ENCODE measurements around the gene MKX. TPM values are rescaled to one million over a fixed set of nuclear protein-coding genes. Genes with fewer than 3 reads are reported as not detected.

Gene MKX
- total RNA-seq, 3 donors from 2014 or later: 1.4 to 2.3 (median 1.8) TPM

GRCh38 chr10:27680691-27681605 is 64.7 kb downstream of the MKX start:
- H3K4me3 ChIP-seq: no peak overlapping the region
- H3K4me1 ChIP-seq: no peaks in the 10 kb centered on the region
- no peaks in the 10 kb centered on the region for H3K27me3 ChIP-seq
- H3K36me3 ChIP-seq: no peaks in the 10 kb centered on the region
- no peak overlapping the region for H3K27ac ChIP-seq
- no peaks in the 10 kb centered on the region for H3K9me3 ChIP-seq
- DNase-seq (ENCODE audit: low spot score in 2 of 2): no peak
- intact Hi-C loops (cut with DNase I; ENCODE audit: low total_unique reads): no loop called here
- TF ChIP-seq POLR2A (IDR thresholded peaks at IDR 0.05) (no peak), POLR2AphosphoS5 (IDR thresholded peaks at IDR 0.05) (no peak)
- TF ChIP-seq, protein P1, sequence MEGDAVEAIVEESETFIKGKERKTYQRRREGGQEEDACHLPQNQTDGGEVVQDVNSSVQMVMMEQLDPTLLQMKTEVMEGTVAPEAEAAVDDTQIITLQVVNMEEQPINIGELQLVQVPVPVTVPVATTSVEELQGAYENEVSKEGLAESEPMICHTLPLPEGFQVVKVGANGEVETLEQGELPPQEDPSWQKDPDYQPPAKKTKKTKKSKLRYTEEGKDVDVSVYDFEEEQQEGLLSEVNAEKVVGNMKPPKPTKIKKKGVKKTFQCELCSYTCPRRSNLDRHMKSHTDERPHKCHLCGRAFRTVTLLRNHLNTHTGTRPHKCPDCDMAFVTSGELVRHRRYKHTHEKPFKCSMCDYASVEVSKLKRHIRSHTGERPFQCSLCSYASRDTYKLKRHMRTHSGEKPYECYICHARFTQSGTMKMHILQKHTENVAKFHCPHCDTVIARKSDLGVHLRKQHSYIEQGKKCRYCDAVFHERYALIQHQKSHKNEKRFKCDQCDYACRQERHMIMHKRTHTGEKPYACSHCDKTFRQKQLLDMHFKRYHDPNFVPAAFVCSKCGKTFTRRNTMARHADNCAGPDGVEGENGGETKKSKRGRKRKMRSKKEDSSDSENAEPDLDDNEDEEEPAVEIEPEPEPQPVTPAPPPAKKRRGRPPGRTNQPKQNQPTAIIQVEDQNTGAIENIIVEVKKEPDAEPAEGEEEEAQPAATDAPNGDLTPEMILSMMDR (IDR thresholded peaks at IDR 0.05): no peak

DNA sequence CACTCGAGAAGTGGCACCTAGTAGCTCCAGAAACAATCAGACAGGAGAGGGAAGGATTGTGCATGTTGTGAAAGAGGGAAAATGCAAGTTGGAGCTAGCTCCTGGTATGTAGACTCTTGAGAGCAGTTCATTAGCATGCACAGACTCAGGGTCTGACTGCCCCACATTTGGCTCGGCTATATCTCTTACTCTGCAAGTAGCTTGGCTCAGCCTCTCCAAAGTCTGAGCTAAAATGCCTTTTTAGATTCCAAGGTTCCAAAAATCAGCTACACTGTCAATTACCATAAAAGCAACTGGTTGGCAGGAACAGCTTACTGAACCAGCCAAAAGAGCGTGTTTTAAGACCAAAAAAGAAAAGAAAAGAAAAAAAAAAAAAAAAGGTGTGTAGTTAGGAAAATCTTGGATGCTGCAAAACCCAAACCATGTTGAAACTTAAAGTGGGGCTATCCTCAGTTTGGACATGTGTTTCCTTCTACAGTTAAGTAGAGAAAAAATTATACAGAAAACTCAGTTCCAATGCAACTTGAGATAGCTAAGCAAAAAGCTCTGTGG is 65.5 kb downstream of the MKX start:
- no peaks in the 10 kb centered on the region for H3K36me3 ChIP-seq
- intact Hi-C loops (cut with DNase I; ENCODE audit: low total_unique reads): no loop called here
- TF ChIP-seq, protein P1 (IDR thresholded peaks at IDR 0.05): no peak
- TF ChIP-seq POLR2AphosphoS5 (IDR thresholded peaks at IDR 0.05): no peak
- TF ChIP-seq POLR2A (IDR thresholded peaks at IDR 0.05): no peak
- DNase-seq (ENCODE audit: low spot score in 2 of 2): no peak
- no peak overlapping the region for H3K4me3 ChIP-seq
- no peaks in the 10 kb centered on the region for H3K27me3 ChIP-seq
- H3K27ac ChIP-seq: no peak overlapping the region
- no peaks in the 10 kb centered on the region for H3K9me3 ChIP-seq
- H3K4me1 ChIP-seq: no peaks in the 10 kb centered on the region

- intact Hi-C loops (cut with DNase I; ENCODE audit: low total_unique reads): no loop called here
- DNase-seq (ENCODE audit: low spot score in 2 of 2): no peak
- Histone ChIP-seq H3K9me3 (no peaks in the 10 kb centered on the region), H3K36me3 (no peaks in the 10 kb centered on the region), H3K27ac (no peak overlapping the region), H3K27me3 (no peaks in the 10 kb centered on the region), H3K4me1 (no peaks in the 10 kb centered on the region), H3K4me3 (no peak overlapping the region)
- TF ChIP-seq POLR2AphosphoS5 (IDR thresholded peaks at IDR 0.05) (no peak), POLR2A (IDR thresholded peaks at IDR 0.05) (no peak)
- TF ChIP-seq, protein P1 (IDR thresholded peaks at IDR 0.05): no peak
Observed at GRCh38 chr10:27679369-27679912, 66.2 kb downstream of the MKX start.

- Histone ChIP-seq H3K4me1 (no peaks in the 10 kb centered on the region), H3K9me3 (no peaks in the 10 kb centered on the region), H3K36me3 (no peaks in the 10 kb centered on the region), H3K4me3 (no peak overlapping the region), H3K27me3 (no peaks in the 10 kb centered on the region), H3K27ac (no peak overlapping the region)
- intact Hi-C loops (cut with DNase I; ENCODE audit: low total_unique reads): no loop called here
- DNase-seq (ENCODE audit: low spot score in 2 of 2): no peak
- TF ChIP-seq, protein P1 (IDR thresholded peaks at IDR 0.05): no peak
- no peak for TF ChIP-seq POLR2A (IDR thresholded peaks at IDR 0.05)
- TF ChIP-seq POLR2AphosphoS5 (IDR thresholded peaks at IDR 0.05): no peak
Observed at GRCh38 chr10:27678166-27678565, 67.5 kb downstream of the MKX start.

GRCh38 chr10:27673065-27673464 is 72.6 kb downstream of the MKX start:
- H3K9me3 ChIP-seq: no peaks in the 10 kb centered on the region
- intact Hi-C loops (cut with DNase I; ENCODE audit: low total_unique reads): no loop called here
- no peak for DNase-seq (ENCODE audit: low spot score in 2 of 2)
- no peak overlapping the region for H3K27ac ChIP-seq
- H3K27me3 ChIP-seq: no peaks in the 10 kb centered on the region
- no peak overlapping the region for H3K4me3 ChIP-seq
- H3K36me3 ChIP-seq: no peaks in the 10 kb centered on the region
- TF ChIP-seq, protein P1 (IDR thresholded peaks at IDR 0.05): no peak
- TF ChIP-seq POLR2A (IDR thresholded peaks at IDR 0.05) (no peak), POLR2AphosphoS5 (IDR thresholded peaks at IDR 0.05) (no peak)
- H3K4me1 ChIP-seq: no peaks in the 10 kb centered on the region

Measured in breast epithelium (tissue), 4 donors.